Activated naive CD4-positive, alpha-beta T cell treated with anti-CD3 and anti-CD28 coated beads for 36 hours (primary cell): ENCODE data around the gene NDST1. TPM values are rescaled to one million over a fixed set of nuclear protein-coding genes. Genes with fewer than 3 reads are reported as not detected.

ENCODE experiments used
- CTCF ChIA-PET: fragments of 350-600 bp; sonication (Branson Sonifier 250); formaldehyde crosslinking; loops from one replicate; lab custom pipeline; 2021; ENCODE audit warnings: antibody characterized with exemption; lab: Charles Lee
- DNase-seq: peaks from one replicate; pipeline ENCODE4 v3.0.0-alpha.2; 2020
- H3K27ac Mint-ChIP-seq: one replicate; pipeline ENCODE4 v1.8.0; 2021; ENCODE audit warnings: mild to moderate bottlenecking, mixed read lengths
- H3K27me3 Mint-ChIP-seq: one replicate; pipeline ENCODE4 v1.8.0; 2021; ENCODE audit warnings: low read depth, mixed read lengths
- H3K36me3 Mint-ChIP-seq: one replicate; pipeline ENCODE4 v1.8.0; 2021; ENCODE audit warnings: low read depth, mixed read lengths
- H3K4me1 Mint-ChIP-seq: one replicate; pipeline ENCODE4 v1.8.0; 2021; ENCODE audit warnings: low read depth, mixed read lengths
- H3K4me3 Mint-ChIP-seq: one replicate; pipeline ENCODE4 v1.8.0; 2021; ENCODE audit warnings: mild to moderate bottlenecking, moderate library complexity, mixed read lengths
- H3K9me3 Mint-ChIP-seq: one replicate; pipeline ENCODE4 v1.8.0; 2021; ENCODE audit warnings: mixed read lengths
- intact Hi-C: fragments of 100-400 bp; cut with micrococcal nuclease; formaldehyde crosslinking; loops from one replicate; pipeline ENCODE4 v1.15.1; 2023
- total RNA-seq, 2 experiments: library from RNA; stranded (reverse); gene quantifications; one replicate each; pipeline ENCODE4 v1.2.3, GENCODE V29; 2021

NDST1 gene
- total RNA-seq, 2 experiments from 2014 or later = 2.4 to 3.3 TPM

DNA sequence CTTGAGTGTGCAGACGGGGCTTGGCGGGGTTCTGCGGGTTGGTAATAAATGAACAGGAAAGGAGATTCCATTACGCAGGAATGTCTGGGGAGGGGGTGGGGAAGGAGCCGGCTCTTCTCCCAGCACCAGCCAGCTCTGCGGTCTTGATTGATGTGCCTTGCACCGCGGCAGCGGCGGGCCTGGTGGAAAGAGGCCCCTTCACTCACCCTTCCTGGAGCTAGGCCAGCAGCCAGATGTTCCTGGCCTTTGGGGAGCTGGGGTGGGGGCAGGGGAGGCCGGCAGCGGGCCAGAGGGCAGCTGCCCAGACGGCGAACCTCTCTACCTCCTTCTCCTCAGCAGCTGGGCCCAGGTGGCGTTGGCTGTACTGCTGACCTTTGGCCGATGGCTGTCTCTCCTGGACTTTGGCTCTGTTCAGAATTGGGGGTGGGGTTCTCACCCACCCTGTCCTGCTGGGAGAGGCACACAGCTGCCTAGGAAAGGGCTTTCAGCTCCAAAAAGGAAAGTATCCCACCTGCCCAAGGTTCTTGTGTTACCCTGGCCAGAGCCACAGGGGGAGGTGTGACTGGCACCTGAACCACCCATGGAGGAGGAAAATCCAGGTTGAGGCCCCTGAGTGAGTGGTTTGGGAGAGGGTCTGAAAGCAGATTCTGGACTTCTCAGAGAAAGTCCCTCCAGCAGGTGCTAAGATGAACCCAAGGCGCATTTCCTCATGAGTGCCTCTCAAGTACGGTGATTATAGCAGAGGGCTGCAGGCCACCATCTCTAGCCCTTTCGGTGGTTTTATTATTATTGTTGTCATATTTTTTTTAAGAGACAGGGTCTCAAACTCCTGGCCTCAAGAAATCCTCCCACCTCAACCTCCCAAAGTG is 74.5 kb downstream of the NDST1 start:
- no peak overlapping the region for H3K27ac Mint-ChIP-seq
- no peaks in the 10 kb centered on the region for H3K4me1 Mint-ChIP-seq
- H3K36me3 Mint-ChIP-seq = no peaks in the 10 kb centered on the region
- no peak for DNase-seq
- H3K27me3 Mint-ChIP-seq = peaks cover 2% of the 10 kb centered on the region
- CTCF ChIA-PET = interaction anchor here (0.6 to 1.0 kb wide), 2 partner anchors 9 to 36 kb away, joined by 3 to 5 read pairs; no protein-coding TSS in a partner anchor
- H3K4me3 Mint-ChIP-seq = no peak overlapping the region
- no peaks in the 10 kb centered on the region for H3K9me3 Mint-ChIP-seq
- intact Hi-C loops = no loop called here

DNA sequence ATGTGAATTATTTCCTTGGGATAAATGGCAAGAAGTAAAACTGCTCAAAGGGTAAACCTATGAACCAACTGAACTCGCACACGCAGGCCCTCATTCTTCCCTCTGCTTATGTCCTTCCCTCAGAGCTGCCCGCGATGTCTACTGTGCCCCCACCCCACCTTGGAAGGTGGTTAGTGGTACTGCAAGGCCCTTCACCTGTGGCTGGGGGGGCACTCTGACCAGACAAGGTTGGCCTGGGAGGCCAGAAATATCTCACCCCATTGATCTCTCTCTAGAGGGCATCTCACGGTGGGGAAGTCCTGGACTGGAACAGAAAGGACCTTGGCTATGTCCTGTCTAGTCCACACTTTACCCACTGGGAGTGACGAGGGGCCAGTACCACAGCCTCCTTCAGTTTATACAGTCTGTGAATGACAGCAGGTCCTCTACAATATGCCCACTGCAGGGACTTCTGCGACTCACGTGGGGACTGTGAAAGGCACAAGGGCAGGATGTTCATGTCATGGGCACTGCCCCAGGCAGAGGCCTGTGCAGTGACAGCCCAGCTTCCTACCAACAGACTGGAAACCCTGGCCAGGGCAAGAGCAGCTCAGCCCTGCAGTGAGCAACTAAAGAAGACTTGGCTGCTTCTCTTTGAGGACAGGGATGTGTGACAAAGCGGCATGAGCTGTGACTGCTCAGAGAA is 75.8 kb downstream of the NDST1 start:
- no peak for DNase-seq
- no peak overlapping the region for H3K4me3 Mint-ChIP-seq
- CTCF ChIA-PET = interaction anchor here (1.0 kb wide), 1 partner anchor 23 kb away, joined by 4 read pairs; no protein-coding TSS in a partner anchor
- intact Hi-C loops = no loop called here
- no peak overlapping the region for H3K27ac Mint-ChIP-seq
- H3K36me3 Mint-ChIP-seq = no peaks in the 10 kb centered on the region
- H3K9me3 Mint-ChIP-seq = no peaks in the 10 kb centered on the region
- H3K4me1 Mint-ChIP-seq = no peaks in the 10 kb centered on the region
- H3K27me3 Mint-ChIP-seq = peaks cover 2% of the 10 kb centered on the region

DNA sequence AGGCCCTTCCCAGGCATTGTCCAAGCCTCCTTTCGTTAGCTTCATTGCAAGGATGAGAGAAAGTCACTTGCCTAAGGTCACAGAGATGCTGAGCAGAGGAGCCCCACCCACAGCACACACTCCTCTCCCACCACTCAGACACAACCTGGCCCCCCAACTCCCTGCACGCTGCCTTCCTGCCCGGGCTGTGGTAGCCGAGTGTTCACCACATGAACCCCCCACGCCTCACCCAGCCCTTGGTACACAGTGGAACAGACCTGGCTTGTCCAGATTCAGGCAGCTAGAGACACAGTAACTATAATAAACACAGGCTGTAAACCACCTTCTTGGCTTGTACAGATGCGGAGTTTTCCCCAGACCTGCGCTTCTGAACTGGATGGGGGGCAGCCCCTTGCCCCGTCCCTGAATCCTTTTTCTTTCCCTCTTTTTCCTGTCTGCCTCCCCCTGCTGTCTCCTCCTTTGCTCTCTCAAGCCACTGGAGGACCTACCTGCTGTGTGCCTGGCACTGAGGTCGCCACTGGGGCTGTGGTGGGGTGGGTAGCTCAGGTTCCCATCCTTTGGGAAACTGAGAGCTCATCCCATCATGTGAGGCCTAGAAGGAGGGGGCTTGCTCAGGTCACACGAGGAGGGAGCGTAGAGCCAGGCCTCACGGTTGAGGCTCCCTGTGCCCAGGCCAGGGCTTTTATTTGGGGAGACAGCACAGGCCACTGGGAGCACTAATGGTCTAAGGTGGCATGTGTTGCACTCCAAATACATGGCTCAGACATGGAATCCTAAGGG is 76.8 kb downstream of the NDST1 start:
- no peak overlapping the region for H3K27ac Mint-ChIP-seq
- H3K36me3 Mint-ChIP-seq = no peaks in the 10 kb centered on the region
- H3K27me3 Mint-ChIP-seq = peaks cover 2% of the 10 kb centered on the region
- intact Hi-C loops = no loop called here
- no peaks in the 10 kb centered on the region for H3K9me3 Mint-ChIP-seq
- no peak overlapping the region for H3K4me3 Mint-ChIP-seq
- CTCF ChIA-PET = no interaction called here
- no peaks in the 10 kb centered on the region for H3K4me1 Mint-ChIP-seq
- no peak for DNase-seq

DNA sequence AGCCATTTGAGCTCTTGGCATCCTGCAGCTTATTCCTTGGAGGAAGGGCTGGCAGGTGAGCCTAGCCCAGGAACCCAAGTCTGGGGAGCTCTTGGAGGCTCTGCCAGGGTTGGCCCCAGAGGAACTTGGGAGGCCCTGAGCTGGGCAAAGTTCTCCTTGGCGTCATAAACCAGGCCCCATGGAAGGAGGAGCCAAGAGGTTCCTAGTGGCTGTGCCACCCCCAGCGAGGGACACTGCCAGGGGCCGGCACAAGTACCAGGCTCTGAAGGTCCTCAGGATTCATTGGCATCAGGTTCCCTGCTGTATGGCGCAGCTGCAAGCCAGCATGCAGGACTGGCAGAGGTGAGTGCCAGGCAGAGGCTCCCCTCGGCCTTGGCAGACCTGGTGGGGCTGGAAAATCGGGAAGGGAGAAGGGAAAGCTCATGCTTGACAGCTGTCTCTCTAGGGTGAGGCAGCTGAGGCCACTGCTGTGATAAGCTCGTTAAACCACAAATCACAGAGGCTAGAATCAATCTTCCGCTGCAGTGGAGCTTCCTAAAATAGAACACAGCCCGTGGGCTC is 77.9 kb downstream of the NDST1 start:
- H3K9me3 Mint-ChIP-seq = no peaks in the 10 kb centered on the region
- intact Hi-C loops = no loop called here
- no peaks in the 10 kb centered on the region for H3K36me3 Mint-ChIP-seq
- no peaks in the 10 kb centered on the region for H3K4me1 Mint-ChIP-seq
- no peak for DNase-seq
- H3K27me3 Mint-ChIP-seq = peaks cover 2% of the 10 kb centered on the region
- H3K27ac Mint-ChIP-seq = no peak overlapping the region
- no peak overlapping the region for H3K4me3 Mint-ChIP-seq
- CTCF ChIA-PET = no interaction called here

DNA sequence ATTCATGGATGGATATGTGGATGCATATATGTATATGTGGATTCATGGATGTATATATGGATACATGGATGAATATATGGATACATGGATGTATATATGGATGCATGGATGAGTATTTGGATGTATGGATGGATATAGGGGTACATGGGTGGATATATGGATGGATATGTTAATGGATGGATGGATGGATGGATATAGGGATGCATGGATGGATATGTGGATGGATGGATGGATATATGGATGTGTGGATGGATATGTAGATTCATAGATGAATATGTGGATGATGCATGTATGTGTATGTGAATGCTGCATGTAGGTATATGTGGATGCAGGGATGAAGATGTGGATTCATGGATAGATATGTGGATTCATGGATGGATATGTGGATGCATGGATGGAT is 79.1 kb downstream of the NDST1 start:
- peaks cover under 1% of the 10 kb centered on the region for H3K27me3 Mint-ChIP-seq
- no peak for DNase-seq
- H3K9me3 Mint-ChIP-seq = no peaks in the 10 kb centered on the region
- CTCF ChIA-PET = no interaction called here
- no peak overlapping the region for H3K27ac Mint-ChIP-seq
- H3K4me1 Mint-ChIP-seq = no peaks in the 10 kb centered on the region
- no peak overlapping the region for H3K4me3 Mint-ChIP-seq
- H3K36me3 Mint-ChIP-seq = no peaks in the 10 kb centered on the region
- intact Hi-C loops = no loop called here

DNA sequence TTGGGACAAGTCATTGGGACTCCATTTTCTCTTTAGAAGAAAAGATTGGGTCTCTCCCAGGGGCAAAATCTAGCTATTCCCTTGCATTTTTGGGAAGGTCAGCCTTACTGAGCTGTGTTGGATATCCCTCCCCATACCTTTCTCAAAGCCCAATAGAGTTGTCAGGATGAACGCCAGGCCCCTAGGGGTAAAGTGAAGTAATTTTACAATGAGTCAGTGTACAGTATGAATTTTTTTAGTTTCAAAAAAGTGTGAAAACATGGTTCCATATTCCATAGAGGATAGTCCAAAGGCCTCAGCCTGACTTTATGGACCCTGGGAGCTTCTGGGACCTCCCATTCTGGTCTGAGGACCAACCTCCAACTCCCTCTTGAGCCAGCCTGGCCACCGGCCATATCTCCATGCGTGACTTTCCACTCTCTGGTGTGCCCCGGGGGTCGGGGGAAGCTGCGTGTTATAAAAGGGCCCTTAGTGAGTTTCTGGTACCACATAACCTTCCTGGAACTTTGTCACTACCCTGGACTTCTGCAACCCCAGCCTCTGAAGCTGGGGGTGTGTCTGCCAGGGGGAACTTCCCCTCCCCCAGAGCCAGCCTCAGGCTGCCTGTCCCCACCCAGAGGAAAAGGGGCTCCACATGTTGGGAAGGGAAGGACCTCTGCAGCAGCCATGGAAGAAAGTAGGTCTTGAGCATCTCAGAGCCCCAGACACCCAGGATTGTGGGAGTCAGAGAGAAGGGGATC is 80.1 kb downstream of the NDST1 start:
- CTCF ChIA-PET = no interaction called here
- Mint-ChIP-seq H3K4me1 (no peaks in the 10 kb centered on the region), H3K4me3 (no peak overlapping the region), H3K27ac (no peak overlapping the region), H3K27me3 (no peaks in the 10 kb centered on the region), H3K36me3 (no peaks in the 10 kb centered on the region), H3K9me3 (no peaks in the 10 kb centered on the region)
- no peak for DNase-seq
- intact Hi-C loops = no loop called here

DNA sequence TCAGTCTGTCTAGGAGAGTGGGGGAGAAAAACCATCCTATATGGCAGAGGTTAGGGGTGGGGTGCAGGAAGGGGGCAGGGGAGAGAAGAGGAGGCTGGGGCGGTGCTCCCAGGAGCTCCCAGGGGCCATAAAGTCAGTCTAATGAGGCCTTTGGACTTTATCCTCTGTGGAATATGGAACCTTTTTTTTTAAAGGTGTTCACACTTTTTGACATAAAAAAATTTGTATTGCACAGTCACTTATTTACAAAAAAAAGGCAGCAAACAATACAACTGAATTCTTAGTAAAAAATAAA is 80.6 kb downstream of the NDST1 start:
- no peaks in the 10 kb centered on the region for H3K27me3 Mint-ChIP-seq
- H3K36me3 Mint-ChIP-seq = no peaks in the 10 kb centered on the region
- H3K4me1 Mint-ChIP-seq = no peaks in the 10 kb centered on the region

DNA sequence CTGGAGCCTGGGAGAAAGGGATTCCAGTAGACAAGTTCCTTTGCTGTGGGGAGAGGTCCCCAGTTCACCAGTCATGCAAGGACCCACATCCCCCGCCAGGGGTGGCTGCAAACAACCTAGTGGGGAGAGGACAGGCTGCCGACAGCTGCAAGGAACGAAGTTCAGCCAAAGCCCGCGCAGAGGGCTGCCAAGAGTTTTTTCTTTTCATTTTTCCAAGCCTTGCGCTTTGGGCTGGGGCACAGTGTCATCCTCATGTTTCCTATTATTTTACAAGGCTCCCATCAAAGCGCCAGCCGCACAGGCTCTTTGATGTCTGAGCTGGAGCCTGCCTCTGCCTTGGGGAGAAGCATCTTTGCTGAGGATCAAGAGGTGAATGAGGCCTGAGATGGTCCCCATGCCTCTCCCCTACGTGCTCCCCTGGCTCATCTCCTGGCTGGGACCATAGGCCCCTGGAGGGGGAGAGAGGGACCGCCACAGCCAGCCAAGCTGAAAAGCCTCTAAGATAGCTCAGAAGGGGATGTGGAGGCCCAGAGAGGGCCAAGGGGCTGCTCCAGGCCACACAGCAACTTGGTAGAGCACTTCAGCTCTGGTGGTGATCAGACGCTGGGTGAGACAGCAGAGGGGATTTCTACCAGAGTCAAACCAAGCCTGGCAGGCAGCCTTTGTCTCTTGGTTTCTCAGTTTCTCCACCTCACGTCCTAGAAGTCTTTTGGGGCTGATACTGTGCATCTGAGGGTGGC is 82.1 kb downstream of the NDST1 start:
- CTCF ChIA-PET = interaction anchor here (0.7 kb wide), 1 partner anchor 56 kb away, joined by 3 read pairs; no protein-coding TSS in a partner anchor
- intact Hi-C loops = no loop called here
- Mint-ChIP-seq H3K4me1 (no peaks in the 10 kb centered on the region), H3K4me3 (no peak overlapping the region), H3K9me3 (no peaks in the 10 kb centered on the region), H3K27me3 (no peaks in the 10 kb centered on the region), H3K36me3 (no peaks in the 10 kb centered on the region), H3K27ac (no peak overlapping the region)
- DNase-seq = no peak

More for the DNA sequence above, 80.6 kb downstream of the NDST1 start:
- CTCF ChIA-PET = no interaction called here
- intact Hi-C loops = no loop called here
- DNase-seq = no peak
- no peaks in the 10 kb centered on the region for H3K9me3 Mint-ChIP-seq
- no peak overlapping the region for H3K4me3 Mint-ChIP-seq
- H3K27ac Mint-ChIP-seq = no peak overlapping the region

DNA sequence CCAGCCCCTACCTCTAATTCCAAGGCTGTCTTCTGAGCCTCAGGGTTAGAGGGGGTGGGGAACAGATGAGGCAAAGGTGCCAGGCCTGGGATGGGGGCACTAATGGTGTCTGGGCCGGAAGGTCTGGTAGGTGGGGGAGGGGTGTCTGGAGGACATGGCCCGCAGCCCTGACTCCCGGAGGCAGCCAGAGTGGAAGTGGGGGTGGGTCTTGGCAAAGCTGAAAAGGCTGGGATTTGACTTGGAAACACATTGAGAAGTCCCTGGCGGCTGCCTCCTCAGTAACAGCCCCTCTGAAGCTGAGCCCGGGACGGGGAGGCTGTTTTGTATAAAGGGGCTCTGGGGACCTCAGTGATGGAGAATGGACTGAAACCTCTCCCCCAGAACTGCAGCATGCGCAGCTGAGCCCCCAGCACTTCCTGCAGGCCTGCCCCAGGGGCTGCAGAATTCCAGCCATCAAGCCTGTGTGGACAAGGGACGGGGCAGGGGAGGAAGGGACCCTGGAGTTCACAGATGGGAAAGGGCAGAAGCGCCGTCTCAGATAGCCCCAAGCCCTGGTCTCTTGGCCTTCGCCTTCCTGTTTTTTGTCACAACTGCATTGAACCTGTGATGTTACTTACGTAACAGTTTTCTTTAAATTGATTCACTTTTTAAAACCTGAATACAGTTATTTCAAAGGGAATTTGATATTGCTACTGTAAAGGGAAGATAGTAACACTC is 83.2 kb downstream of the NDST1 start:
- no peaks in the 10 kb centered on the region for H3K9me3 Mint-ChIP-seq
- CTCF ChIA-PET = no interaction called here
- H3K4me1 Mint-ChIP-seq = no peaks in the 10 kb centered on the region
- no peak overlapping the region for H3K4me3 Mint-ChIP-seq
- H3K27ac Mint-ChIP-seq = no peak overlapping the region
- H3K36me3 Mint-ChIP-seq = no peaks in the 10 kb centered on the region
- no peak for DNase-seq
- intact Hi-C loops = no loop called here
- H3K27me3 Mint-ChIP-seq = no peaks in the 10 kb centered on the region

DNA sequence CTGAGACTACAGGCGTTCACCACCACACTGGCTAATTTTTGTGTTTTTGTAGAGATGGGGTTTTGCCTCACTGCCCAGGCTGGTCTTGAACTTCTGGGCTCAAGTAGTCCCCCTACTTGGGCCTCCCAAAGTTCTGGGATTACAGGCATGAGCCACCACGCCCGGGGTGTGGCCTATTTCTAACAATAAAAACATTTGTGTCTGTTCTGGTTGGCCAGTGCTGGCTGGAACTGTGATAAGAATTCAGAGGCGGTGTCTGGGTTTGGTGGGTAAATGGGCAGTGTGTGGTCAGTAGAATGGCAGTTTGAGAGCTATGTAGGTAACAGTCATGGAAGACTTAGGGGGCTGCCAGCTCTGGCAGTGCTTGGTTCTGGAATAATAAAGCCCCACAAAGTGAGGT is 85.7 kb downstream of the NDST1 start:
- Mint-ChIP-seq H3K27me3 (no peaks in the 10 kb centered on the region), H3K27ac (no peak overlapping the region), H3K36me3 (no peaks in the 10 kb centered on the region), H3K9me3 (no peaks in the 10 kb centered on the region), H3K4me1 (no peaks in the 10 kb centered on the region), H3K4me3 (no peak overlapping the region)
- CTCF ChIA-PET = no interaction called here
- intact Hi-C loops = no loop called here
- no peak for DNase-seq

DNA sequence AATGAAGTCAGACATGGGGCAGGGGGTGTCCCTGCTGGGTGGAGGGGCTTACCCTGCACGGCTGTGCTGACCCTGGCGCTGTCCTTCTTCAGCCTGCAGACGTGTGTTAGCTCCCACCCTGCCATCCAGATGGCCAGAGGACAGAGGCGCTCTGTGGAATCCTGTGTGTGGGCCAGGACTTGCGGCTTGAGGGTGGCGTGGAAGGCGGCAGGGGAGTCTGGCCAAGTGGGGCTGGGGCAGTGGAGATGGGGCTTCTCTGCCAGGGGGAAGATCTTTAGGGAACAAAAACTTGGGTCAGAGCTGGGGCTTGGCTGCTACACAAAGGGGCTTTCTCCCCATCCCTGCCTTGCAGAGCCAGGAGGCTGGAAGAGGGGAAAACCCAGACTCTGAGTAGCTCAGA is 86.1 kb downstream of the NDST1 start:
- H3K4me1 Mint-ChIP-seq = no peaks in the 10 kb centered on the region
- CTCF ChIA-PET = interaction anchor here (0.8 kb wide), 1 partner anchor 357 kb away, joined by 3 read pairs; no protein-coding TSS in a partner anchor
- intact Hi-C loops = no loop called here
- no peak overlapping the region for H3K4me3 Mint-ChIP-seq
- no peaks in the 10 kb centered on the region for H3K27me3 Mint-ChIP-seq
- no peaks in the 10 kb centered on the region for H3K9me3 Mint-ChIP-seq
- H3K27ac Mint-ChIP-seq = no peak overlapping the region
- H3K36me3 Mint-ChIP-seq = no peaks in the 10 kb centered on the region
- DNase-seq = no peak
